Aorta (tissue), 5 donors: ENCODE data around the gene ARL15. TPM values are rescaled to one million over a fixed set of nuclear protein-coding genes. Genes with fewer than 3 reads are reported as not detected.

ENCODE experiments used
- ATAC-seq: fragments of 200-7000 bp; cut with Tn5 transposase; one replicate; pipeline ENCODE4 v1.9.1; 2022; ENCODE audit warnings: moderate library complexity; ENCODE audit not compliant: low FRiP score
- DNase-seq, 2 donors: peaks; one replicate each; pipeline ENCODE4 v3.0.0-alpha.2; 2020
- H3K27ac ChIP-seq, 2 donors: one replicate each; pipeline ENCODE4 v1.5.1; 2013; ENCODE audit warnings: low read length in 2 of 2, mild to moderate bottlenecking in 2 of 2, moderate library complexity in 2 of 2, control low read depth in 1 of 2, inconsistent platforms in 1 of 2, low read depth in 1 of 2
- H3K27me3 ChIP-seq, 2 donors: one replicate each; pipeline ENCODE4 v1.6.1; 2013; ENCODE audit warnings: control low read depth in 1 of 2, low read length in 1 of 2, mild to moderate bottlenecking in 1 of 2, moderate library complexity in 1 of 2; ENCODE audit not compliant: insufficient read depth in 2 of 2, control insufficient read depth in 1 of 2
- H3K36me3 ChIP-seq, 2 donors: one replicate each; pipeline ENCODE4 v1.6.1; 2013; ENCODE audit warnings: control low read depth in 1 of 2, low read length in 1 of 2, mild to moderate bottlenecking in 1 of 2; ENCODE audit not compliant: insufficient read depth in 2 of 2, control insufficient read depth in 1 of 2
- H3K4me1 ChIP-seq, 2 donors: one replicate each; pipeline ENCODE4 v1.6.1; 2013; ENCODE audit warnings: low read length in 2 of 2, control low read depth in 1 of 2, mild to moderate bottlenecking in 1 of 2, moderate library complexity in 1 of 2; ENCODE audit not compliant: insufficient read depth in 2 of 2, control insufficient read depth in 1 of 2
- H3K4me3 ChIP-seq, 2 donors: one replicate each; pipeline ENCODE4 v1.5.1; 2013; ENCODE audit warnings: low read length in 2 of 2, control low read depth in 1 of 2, mild to moderate bottlenecking in 1 of 2
- H3K9me3 ChIP-seq: one replicate; pipeline ENCODE4 v1.6.1; 2013; ENCODE audit warnings: mild to moderate bottlenecking, low read length; ENCODE audit not compliant: control insufficient read depth
- WGBS, 2 donors: extraction: QIAGEN DNeasy Blood & Tissue Kit; methylation state at CpG; one replicate each; pipeline ENCODE4 v1.1.7; 2013; 5-methylcytosine and 5-hydroxymethylcytosine counted together
- intact Hi-C, 2 donors: fragments of 100-400 bp; cut with DNase I; formaldehyde crosslinking; loops; one replicate each; pipeline versions ENCODE4 v1.14.2 to v1.15.0; 2022
- polyA plus RNA-seq, 2 donors: library from polyadenylated mRNA; stranded (reverse); fragments of 200-250 nt; gene quantifications; one replicate each; pipeline ENCODE4 v1.2.3, GENCODE V29; 2013
- total RNA-seq, 2 donors: library from RNA; stranded (reverse); fragmentation: NEBNext Ultra II Directional; extraction: Animal tissue kit (Norgen Biotek cat#: 25700); gene quantifications; one replicate each; pipeline ENCODE4 v1.2.1, GENCODE V29; 2021
- donor health status: healthy with polysubstance abuse.
- donor health status: Bipolar disorder and iron deficiency.
- donor health status: DM: no; HTN: no; CAD: no.
- donor health status: DM: no; HTN: no; CAD: no.
- donor health status: DM: yes; HTN: yes; CAD: no.

Gene ARL15
- total and polyA plus RNA-seq, 4 donors = 7.4 to 44.7 (median 19.8) TPM

DNA sequence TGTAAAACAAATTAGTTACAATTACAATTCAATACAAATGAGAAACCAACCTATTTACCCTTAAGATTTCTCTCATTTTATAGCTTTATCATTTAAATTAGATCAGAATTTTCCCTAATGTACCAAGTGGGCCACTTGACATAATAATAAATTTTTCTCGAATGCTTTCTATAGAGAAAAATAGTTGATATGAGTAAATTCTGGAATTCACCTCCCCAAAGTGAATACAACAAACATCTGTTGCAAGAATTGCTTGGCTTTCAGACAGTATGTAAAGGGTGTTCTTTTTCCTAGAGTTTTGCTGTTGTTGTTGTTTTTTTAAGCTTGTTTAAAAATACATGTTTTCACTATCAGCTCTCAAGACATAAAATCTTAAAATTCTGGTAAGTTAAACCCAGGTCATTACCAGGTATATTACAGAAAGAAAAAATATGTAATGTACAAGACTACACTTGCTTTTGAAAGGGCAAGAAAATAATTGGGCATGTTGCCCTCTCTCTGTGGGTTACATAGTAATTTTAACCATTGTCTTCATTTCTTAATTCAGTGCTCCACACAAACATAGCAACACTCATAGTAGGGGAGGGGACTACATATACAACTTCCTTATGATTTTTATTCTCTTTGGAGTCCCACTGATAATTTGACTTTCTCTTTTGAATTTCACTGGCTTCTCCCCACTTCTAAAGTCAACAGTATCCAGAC is 200.6 kb downstream of the ARL15 start:
- intact Hi-C loops = no loop called here

GRCh38 chr5:54108136-54108535 is 202.2 kb downstream of the ARL15 start:
- Histone ChIP-seq H3K4me1 (no peaks in the 10 kb centered on the region), H3K4me3 (no peak overlapping the region), H3K36me3 (peaks cover 0 to 1% of the 10 kb centered on the region in 2 donors), H3K9me3 (no peaks in the 10 kb centered on the region), H3K27me3 (no peaks in the 10 kb centered on the region), H3K27ac (no peak overlapping the region)
- intact Hi-C loops = no loop called here
- 92 to 93% methylated on average over 3 of the region's 3 CpGs for WGBS, 2 donors
- ATAC-seq (no peak), DNase-seq (no peak)

More for the DNA sequence above, 200.6 kb downstream of the ARL15 start:
- no peaks in the 10 kb centered on the region for H3K27me3 ChIP-seq
- H3K4me1 ChIP-seq = no peaks in the 10 kb centered on the region
- WGBS, 2 donors = 69 to 73% methylated on average over 1 of the region's 1 CpG
- no peaks in the 10 kb centered on the region for H3K9me3 ChIP-seq
- no peak overlapping the region for H3K27ac ChIP-seq
- no peak overlapping the region for H3K4me3 ChIP-seq
- H3K36me3 ChIP-seq = peaks cover 0 to 1% of the 10 kb centered on the region in 2 donors
- ATAC-seq (no peak), DNase-seq (no peak)

DNA sequence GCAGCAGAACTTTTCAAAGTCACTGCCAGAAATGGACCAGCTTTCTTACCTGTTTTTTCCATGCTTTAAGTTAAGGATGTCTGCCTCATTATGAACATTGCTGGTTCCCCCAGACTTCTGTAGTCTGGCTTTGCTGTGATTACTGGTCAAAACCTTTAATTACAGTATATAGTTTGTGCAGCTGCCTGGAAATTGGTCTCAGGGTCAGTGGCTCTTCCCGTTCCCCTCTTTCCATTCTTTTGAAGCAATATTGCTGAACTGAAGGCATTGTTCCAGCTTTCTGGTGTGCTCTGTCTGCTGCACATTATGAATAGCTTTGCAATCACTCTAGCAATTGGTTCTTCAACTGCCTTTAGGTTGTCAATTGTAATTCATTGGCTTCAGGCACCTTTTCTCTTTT is 206.5 kb downstream of the ARL15 start:
- Histone ChIP-seq H3K36me3 (no peaks in the 10 kb centered on the region), H3K9me3 (no peaks in the 10 kb centered on the region), H3K27me3 (no peaks in the 10 kb centered on the region), H3K4me1 (no peaks in the 10 kb centered on the region), H3K27ac (no peak overlapping the region), H3K4me3 (no peak overlapping the region)
- 36 to 71% methylated on average over 1 of the region's 1 CpG for WGBS, 2 donors
- DNase-seq = no peak
- intact Hi-C loops = no loop called here
- no peak for ATAC-seq

- H3K27ac ChIP-seq = no peak overlapping the region
- no peak overlapping the region for H3K4me3 ChIP-seq
- H3K36me3 ChIP-seq = peaks cover 0 to 2% of the 10 kb centered on the region in 2 donors
- no peaks in the 10 kb centered on the region for H3K27me3 ChIP-seq
- 82 to 89% methylated on average over 9 of the region's 9 CpGs for WGBS, 2 donors
- ATAC-seq = no peak
- H3K4me1 ChIP-seq = no peaks in the 10 kb centered on the region
- DNase-seq = no peak
- no peaks in the 10 kb centered on the region for H3K9me3 ChIP-seq
- intact Hi-C loops = no loop called here
These were observed 212.1 kb downstream of the ARL15 start for GRCh38 chr5:54098267-54098666.

GRCh38 chr5:54095969-54096368 is 214.4 kb downstream of the ARL15 start:
- H3K4me1 ChIP-seq = no peaks in the 10 kb centered on the region
- H3K36me3 ChIP-seq = peaks cover 0 to 2% of the 10 kb centered on the region in 2 donors
- H3K27me3 ChIP-seq = no peaks in the 10 kb centered on the region
- H3K9me3 ChIP-seq = no peaks in the 10 kb centered on the region
- intact Hi-C loops = no loop called here
- ATAC-seq (no peak), DNase-seq (no peak)
- no peak overlapping the region for H3K4me3 ChIP-seq
- no peak overlapping the region for H3K27ac ChIP-seq

DNA sequence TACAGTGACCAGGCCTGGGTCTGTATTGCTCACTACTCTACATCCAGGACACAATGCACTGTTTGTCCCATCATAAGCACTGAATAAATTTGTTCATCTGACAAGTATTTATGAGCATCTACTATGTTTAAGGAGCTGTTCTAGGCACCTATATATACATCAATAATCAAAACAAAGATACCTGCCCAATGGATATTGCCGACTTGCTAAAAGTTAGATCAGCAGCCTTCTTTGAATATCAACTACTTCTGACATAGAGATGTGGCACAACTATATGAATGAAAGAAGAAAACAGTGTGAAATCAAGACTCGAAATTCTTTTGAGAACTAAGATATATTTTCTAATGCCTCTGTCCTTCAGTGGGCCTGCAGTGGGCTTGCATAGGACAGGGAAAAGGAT is 215.7 kb downstream of the ARL15 start:
- Histone ChIP-seq H3K27me3 (no peaks in the 10 kb centered on the region), H3K4me3 (no peak overlapping the region), H3K27ac (no peak overlapping the region), H3K36me3 (peaks cover 0 to 2% of the 10 kb centered on the region in 2 donors), H3K4me1 (no peaks in the 10 kb centered on the region), H3K9me3 (no peaks in the 10 kb centered on the region)
- WGBS, 2 donors = 89 to 91% methylated on average over 2 of the region's 2 CpGs
- DNase-seq = no peak
- no peak for ATAC-seq
- intact Hi-C loops = no loop called here

- Histone ChIP-seq H3K9me3 (no peaks in the 10 kb centered on the region), H3K4me1 (no peaks in the 10 kb centered on the region), H3K27me3 (no peaks in the 10 kb centered on the region), H3K36me3 (peaks cover 0 to 2% of the 10 kb centered on the region in 2 donors), H3K4me3 (no peak overlapping the region), H3K27ac (no peak overlapping the region)
- intact Hi-C loops = no loop called here
- no peak for ATAC-seq
- WGBS, 2 donors = 94 to 96% methylated on average over 2 of the region's 2 CpGs
- DNase-seq = no peak
These were observed 216.5 kb downstream of the ARL15 start for GRCh38 chr5:54093861-54094260.

- Histone ChIP-seq H3K9me3 (no peaks in the 10 kb centered on the region), H3K27me3 (no peaks in the 10 kb centered on the region), H3K4me1 (no peaks in the 10 kb centered on the region), H3K4me3 (no peak overlapping the region), H3K36me3 (peaks cover 0 to under 1% of the 10 kb centered on the region in 2 donors), H3K27ac (no peak overlapping the region)
- intact Hi-C loops = no loop called here
- ATAC-seq = no peak
- no peak for DNase-seq
- WGBS, 2 donors = 80 to 82% methylated on average over 1 of the region's 1 CpG
These were observed 217.3 kb downstream of the ARL15 start for GRCh38 chr5:54093081-54093492.

DNA sequence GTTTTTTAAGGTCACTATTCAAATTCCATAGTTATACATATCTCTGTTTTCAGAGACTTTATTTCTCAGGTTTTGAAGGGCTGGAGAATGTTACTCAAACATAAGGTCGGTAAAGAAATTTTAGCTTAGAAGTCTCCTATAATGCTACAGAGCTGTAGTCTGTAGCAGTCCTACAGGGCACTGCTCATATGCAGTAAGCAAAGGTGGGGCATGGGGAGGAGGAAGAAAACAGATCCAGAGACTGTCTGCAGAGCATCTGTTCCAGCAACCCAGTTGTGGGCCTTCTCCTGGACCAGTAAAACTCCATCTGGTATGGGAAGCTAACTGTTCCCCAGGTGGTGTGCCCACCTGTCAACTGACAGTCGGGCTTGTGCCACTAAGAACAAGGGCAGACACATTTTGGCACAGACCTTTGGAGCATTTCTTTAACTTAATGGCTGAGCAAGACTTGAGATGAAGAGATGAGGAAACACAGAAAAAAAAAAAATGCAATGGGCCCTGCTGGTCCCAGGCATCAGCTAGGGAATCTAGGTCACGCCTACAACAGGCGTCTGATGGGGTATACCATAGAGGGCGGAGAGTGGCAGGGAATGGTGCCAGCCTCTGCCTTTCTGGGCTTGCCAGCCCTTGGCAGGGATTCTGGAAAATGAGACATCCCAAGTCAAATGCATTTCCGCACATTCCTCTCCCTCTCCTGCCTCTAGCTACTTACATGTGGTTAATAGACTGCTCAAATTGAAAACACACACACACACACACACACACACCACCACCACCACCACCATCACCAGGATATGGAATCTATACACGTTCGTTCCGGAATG is 218.9 kb downstream of the ARL15 start:
- 45 to 62% methylated on average over 9 of the region's 9 CpGs for WGBS, 2 donors
- Histone ChIP-seq H3K4me1 (no peaks in the 10 kb centered on the region), H3K4me3 (no peak overlapping the region), H3K27me3 (no peaks in the 10 kb centered on the region), H3K36me3 (no peaks in the 10 kb centered on the region), H3K9me3 (no peaks in the 10 kb centered on the region), H3K27ac (no peak overlapping the region)
- intact Hi-C loops = no loop called here
- DNase-seq (no peak), ATAC-seq (no peak)
